ENCODE results near the gene DNAAF3. TPM values are rescaled to one million over a fixed set of nuclear protein-coding genes. Genes with fewer than 3 reads are reported as not detected.

The DNAAF3 gene
- total RNA-seq, 1 donor = not detected

DNA sequence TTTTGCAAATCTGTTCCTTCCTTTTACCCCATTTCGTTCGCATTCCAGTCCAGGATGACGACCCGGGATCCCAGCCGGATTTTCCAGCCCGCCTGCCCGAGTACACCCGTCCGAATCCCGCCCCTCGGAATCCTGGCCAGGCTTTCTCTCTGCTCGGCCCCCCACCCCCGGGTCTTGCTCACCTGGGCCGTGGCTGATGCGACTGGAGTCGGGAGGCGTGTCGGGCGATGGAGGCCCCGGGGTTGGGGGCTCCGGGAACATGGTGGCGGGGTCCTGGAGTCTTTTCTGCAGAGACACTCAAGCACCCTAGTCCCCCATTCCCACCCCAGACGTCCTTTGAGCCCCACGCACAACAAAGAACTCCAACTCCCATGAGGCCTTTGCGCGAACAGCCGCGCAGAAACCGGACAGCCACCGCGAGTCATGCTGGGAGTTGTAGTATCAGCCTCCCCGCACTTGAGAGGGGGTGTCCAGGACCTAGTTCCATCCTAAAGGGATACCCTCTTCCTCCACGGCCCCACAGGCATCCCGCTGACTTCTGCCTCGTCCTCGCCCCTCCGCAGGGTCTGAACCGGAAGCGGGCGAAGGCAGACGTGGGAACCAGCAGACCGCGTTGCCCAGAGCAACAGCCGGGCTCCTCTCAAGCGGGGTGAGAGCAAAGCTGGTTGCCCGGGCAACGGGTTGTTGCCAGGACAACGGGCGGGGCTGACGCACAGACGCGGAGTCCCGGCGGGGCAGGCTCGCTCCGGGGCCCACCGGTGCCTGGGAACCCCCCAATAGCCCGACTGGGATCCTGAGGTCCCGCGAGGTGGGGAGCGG is 12.6 kb upstream of the DNAAF3 start:
- H3K4me3 ChIP-seq (ENCODE audit: low read depth, low read length) = peak overlapping the region; percentile 40
- peak; percentile 78 for DNase-seq (ENCODE audit: low read depth)
- TF ChIP-seq, protein P1, sequence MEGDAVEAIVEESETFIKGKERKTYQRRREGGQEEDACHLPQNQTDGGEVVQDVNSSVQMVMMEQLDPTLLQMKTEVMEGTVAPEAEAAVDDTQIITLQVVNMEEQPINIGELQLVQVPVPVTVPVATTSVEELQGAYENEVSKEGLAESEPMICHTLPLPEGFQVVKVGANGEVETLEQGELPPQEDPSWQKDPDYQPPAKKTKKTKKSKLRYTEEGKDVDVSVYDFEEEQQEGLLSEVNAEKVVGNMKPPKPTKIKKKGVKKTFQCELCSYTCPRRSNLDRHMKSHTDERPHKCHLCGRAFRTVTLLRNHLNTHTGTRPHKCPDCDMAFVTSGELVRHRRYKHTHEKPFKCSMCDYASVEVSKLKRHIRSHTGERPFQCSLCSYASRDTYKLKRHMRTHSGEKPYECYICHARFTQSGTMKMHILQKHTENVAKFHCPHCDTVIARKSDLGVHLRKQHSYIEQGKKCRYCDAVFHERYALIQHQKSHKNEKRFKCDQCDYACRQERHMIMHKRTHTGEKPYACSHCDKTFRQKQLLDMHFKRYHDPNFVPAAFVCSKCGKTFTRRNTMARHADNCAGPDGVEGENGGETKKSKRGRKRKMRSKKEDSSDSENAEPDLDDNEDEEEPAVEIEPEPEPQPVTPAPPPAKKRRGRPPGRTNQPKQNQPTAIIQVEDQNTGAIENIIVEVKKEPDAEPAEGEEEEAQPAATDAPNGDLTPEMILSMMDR (IDR thresholded peaks at IDR 0.05; ENCODE audit: insufficient read depth, low read depth, low read length) = no peak

DNA sequence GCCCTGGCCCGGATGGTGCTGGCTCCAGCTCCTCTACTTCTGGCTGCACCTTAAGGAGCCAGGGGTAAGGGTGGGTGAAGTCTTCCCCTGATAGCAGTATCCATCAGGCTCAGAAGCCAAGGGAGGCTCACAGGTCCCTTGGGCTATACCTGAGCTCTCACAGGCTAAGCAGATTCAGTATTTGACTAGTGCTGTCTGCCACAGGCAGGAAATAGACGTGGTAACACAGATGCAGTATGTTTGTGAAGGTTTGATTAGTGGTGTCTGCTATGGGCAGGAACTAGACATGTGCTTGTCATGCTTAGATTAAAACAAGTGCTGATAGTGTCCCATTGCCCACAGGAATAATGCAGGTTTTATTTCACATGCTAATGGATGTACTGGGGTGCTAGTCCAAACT is 9.7 kb upstream of the DNAAF3 start:
- TF ChIP-seq, protein P1 (IDR thresholded peaks at IDR 0.05; ENCODE audit: insufficient read depth, low read depth, low read length) = no peak

DNA sequence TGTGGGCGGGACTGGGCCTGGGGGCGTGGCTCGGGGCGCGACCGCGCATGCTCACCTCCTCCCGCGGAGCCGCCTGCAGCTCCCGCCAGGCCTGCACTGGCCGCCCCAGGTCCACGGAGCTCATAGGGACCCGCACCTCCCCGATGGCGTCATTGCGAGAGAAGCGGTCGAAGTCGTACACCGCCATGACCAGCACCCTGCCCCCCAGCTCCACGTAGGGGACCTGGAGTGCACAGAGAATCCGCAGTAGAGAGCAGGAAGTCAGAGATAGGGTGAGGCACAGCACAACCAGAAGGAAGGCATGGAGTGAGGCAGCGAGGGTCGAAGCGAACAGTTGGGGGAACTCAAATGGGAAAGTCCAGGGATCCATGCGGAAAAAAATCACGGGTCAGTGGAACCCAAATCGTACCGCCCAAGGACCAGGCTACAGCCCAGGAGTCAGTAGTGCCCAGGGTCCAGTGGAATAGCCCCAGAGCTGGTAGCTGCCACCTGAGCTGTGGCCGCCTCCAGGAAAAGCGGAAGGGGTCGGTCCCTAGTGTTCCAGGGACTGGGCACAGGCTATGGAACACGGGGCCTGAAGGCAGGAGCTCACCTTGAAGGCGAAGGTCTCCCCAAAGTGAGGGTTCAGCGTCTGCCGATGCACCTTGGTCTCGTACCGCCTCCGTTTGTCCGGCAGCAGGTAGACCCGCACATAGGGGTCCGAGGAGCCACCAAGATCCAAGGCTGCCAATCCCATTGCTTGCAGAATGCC is 8.9 kb upstream of the DNAAF3 start:
- H3K4me3 ChIP-seq (ENCODE audit: low read depth, low read length) = no peak overlapping the region
- no peak for DNase-seq (ENCODE audit: low read depth)
- TF ChIP-seq, protein P1 (IDR thresholded peaks at IDR 0.05; ENCODE audit: insufficient read depth, low read depth, low read length) = no peak

More for the DNA sequence above, 9.7 kb upstream of the DNAAF3 start:
- H3K4me3 ChIP-seq (ENCODE audit: low read depth, low read length) = no peak overlapping the region
- DNase-seq (ENCODE audit: low read depth) = no peak

DNA sequence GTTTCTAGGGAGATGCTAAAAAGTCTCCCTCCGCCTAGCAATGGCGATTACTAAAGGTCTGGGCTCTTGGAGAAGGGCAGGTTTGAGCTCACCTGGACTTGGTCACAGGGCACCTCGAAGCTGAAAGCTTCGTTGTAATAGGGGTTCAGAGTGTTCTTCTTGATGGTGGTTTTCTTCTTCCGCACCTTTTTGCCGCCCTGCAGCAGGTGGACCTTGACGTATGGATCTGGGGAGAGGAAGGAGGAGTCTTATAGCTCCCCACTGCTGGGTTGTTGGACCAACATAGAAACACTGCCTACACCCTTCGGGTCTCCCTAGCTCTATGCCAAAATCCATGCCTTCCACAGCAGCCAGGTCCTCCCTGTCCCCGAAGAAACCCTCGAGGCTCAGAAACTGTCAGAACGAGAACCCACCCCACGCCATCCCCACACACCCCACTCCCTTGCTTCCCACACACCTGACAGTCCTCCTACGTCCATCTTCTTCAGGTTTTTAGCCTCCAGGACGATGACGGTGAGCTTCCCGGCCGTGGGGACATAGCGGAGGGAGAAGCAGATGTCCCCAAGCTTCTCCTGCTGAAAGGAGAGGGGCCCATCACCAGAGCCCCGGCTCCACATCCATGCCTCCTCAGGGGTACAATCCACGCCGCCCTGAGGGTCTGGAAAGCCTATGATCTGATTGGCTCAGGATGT is 8.2 kb upstream of the DNAAF3 start:
- TF ChIP-seq, protein P1 (IDR thresholded peaks at IDR 0.05; ENCODE audit: insufficient read depth, low read depth, low read length) = no peak
- H3K4me3 ChIP-seq (ENCODE audit: low read depth, low read length) = no peak overlapping the region
- no peak for DNase-seq (ENCODE audit: low read depth)

DNA sequence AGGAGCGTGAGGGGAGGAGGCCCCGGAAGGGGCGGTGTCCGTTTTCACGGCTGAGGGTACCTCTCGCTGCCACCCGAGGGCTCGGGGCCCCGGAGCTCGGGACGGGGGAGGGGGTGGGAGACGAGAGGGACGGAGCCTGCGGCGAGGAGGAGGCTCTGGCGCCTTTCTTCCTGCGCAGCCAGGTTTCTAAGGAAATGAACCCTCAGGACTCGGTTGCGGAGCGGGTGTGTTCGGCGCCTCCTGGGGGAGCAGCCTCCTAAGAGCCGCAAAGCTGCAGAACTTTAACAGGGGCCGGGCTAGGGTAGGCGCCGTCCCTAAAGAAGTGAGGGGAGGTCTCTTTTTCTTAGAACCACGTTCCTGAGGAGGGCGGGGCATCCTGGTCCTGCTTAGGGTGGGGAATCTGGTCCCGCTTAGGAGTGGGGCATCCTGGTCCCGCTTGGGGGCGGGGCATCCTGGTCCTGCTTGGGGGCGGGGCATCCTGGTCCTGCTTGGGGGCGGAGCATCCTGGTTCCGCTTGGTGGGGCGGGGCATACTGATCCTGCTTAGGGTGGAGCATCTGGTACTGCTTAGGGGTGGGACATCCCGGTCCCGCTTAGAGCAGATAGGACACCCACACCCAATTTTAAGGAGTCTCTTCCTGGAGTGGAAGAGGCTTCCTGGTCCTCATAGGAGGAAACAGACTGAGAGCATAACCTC is 7.4 kb upstream of the DNAAF3 start:
- DNase-seq (ENCODE audit: low read depth) = peak; percentile 55
- peak overlapping the region; percentile 51 for H3K4me3 ChIP-seq (ENCODE audit: low read depth, low read length)
- TF ChIP-seq, protein P1 (IDR thresholded peaks at IDR 0.05; ENCODE audit: insufficient read depth, low read depth, low read length) = no peak

DNA sequence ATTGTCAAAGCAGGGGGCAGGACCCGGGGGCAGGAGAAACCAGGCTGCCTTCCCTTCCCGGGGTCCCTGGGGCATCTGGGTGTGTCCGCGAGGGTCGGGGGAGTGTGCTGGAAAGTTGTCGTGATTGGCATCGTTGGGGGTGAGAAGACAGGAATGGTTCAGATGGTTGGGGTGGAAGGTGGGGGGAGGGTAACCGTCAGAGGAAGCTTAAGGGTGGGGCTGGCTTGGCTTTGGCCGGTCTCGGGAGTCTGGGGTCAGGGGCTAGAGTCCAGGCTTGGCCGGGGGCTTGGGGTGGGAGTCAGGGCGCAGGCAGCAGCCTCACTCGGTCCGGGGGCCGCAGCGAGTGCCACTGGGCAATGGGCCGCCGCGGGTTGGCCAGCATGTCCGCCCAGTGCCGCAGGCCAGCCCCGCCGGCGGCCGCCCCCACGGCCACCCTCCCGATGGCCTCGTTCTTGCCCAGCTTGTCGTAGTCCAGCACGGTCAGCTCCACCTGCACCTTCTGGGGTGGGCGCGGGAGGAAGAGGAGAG is 6.8 kb upstream of the DNAAF3 start:
- H3K4me3 ChIP-seq (ENCODE audit: low read depth, low read length) = peak overlapping the region; percentile 51
- no peak for DNase-seq (ENCODE audit: low read depth)
- TF ChIP-seq, protein P1 (IDR thresholded peaks at IDR 0.05; ENCODE audit: insufficient read depth, low read depth, low read length) = no peak

All from fibroblast of villous mesenchyme (primary cell).